Ishikawa (cell line): ENCODE measurements around the gene EFNA5.

Source experiments
- EP300 ChIP-seq: IDR thresholded peaks from 2 replicates; pipeline ENCODE4 v1.6.1; 2012; ENCODE audit warnings: borderline replicate concordance
- FOXM1 ChIP-seq: IDR thresholded peaks from 2 replicates; pipeline ENCODE4 v1.6.1; 2012; ENCODE audit warnings: low read depth, borderline replicate concordance
- TCF12 ChIP-seq: IDR thresholded peaks from 2 replicates; pipeline ENCODE4 v1.6.1; 2012; ENCODE audit warnings: low read depth
- TF ChIP-seq, protein P1 (sequence below): IDR thresholded peaks from 2 replicates; pipeline ENCODE4 v1.6.1; 2012
- TF ChIP-seq, protein P2 (sequence below): IDR thresholded peaks from 2 replicates; pipeline ENCODE4 v1.6.1; 2012; ENCODE audit warnings: low read depth, mild to moderate bottlenecking

DNA sequence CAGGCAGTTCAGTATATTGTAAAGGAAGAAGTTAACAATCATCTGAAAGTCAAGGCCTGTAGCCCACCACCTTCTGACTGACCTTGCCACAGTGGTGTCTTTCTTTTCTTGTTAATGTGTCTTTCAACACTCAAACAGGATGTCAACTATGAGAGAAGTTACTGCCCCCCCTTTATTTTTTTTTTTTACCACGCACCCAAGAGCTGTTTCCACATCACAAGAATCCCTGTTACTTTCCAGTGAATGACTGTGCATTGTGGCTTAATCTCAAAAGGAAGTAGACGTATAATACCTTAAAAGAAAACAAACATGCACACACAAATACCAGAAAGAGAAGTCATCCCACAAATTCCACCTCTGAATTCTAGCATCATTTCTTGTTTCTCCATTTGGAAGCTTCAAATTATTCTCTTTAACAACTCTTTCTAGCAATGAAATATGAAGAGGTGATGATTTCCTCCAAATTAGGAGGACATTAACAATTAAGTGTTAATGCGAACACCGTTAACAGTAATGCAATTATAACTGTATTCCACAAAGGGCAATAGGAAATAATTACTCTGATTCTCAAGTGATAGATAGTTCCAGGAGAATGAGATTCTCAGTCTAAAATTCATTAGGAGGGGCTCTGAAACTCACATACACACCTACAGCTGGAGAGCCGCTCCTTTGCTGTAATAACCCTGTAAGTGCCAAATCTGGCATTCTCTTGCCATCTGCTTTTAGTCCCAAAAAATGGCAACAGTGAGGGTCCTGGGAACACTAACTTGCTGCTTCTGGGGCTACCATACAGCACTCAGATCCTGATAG, 201.0 kb downstream of the EFNA5 start:
- TF ChIP-seq, protein P1, sequence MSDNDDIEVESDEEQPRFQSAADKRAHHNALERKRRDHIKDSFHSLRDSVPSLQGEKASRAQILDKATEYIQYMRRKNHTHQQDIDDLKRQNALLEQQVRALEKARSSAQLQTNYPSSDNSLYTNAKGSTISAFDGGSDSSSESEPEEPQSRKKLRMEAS, result no peak
- no peak for TF ChIP-seq FOXM1
- TF ChIP-seq TCF12, result no peak
- no peak; the same call in 1 of the 2 replicates for TF ChIP-seq EP300
- TF ChIP-seq, protein P2, sequence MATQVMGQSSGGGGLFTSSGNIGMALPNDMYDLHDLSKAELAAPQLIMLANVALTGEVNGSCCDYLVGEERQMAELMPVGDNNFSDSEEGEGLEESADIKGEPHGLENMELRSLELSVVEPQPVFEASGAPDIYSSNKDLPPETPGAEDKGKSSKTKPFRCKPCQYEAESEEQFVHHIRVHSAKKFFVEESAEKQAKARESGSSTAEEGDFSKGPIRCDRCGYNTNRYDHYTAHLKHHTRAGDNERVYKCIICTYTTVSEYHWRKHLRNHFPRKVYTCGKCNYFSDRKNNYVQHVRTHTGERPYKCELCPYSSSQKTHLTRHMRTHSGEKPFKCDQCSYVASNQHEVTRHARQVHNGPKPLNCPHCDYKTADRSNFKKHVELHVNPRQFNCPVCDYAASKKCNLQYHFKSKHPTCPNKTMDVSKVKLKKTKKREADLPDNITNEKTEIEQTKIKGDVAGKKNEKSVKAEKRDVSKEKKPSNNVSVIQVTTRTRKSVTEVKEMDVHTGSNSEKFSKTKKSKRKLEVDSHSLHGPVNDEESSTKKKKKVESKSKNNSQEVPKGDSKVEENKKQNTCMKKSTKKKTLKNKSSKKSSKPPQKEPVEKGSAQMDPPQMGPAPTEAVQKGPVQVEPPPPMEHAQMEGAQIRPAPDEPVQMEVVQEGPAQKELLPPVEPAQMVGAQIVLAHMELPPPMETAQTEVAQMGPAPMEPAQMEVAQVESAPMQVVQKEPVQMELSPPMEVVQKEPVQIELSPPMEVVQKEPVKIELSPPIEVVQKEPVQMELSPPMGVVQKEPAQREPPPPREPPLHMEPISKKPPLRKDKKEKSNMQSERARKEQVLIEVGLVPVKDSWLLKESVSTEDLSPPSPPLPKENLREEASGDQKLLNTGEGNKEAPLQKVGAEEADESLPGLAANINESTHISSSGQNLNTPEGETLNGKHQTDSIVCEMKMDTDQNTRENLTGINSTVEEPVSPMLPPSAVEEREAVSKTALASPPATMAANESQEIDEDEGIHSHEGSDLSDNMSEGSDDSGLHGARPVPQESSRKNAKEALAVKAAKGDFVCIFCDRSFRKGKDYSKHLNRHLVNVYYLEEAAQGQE, result no peak
